ENCODE data around the gene CENPO. TPM values are rescaled to one million over a fixed set of nuclear protein-coding genes. Genes with fewer than 3 reads are reported as not detected.

CENPO gene
- total RNA-seq, 6 experiments from 2014 or later = 1.6 to 6.0 (median 3.1) TPM

DNA sequence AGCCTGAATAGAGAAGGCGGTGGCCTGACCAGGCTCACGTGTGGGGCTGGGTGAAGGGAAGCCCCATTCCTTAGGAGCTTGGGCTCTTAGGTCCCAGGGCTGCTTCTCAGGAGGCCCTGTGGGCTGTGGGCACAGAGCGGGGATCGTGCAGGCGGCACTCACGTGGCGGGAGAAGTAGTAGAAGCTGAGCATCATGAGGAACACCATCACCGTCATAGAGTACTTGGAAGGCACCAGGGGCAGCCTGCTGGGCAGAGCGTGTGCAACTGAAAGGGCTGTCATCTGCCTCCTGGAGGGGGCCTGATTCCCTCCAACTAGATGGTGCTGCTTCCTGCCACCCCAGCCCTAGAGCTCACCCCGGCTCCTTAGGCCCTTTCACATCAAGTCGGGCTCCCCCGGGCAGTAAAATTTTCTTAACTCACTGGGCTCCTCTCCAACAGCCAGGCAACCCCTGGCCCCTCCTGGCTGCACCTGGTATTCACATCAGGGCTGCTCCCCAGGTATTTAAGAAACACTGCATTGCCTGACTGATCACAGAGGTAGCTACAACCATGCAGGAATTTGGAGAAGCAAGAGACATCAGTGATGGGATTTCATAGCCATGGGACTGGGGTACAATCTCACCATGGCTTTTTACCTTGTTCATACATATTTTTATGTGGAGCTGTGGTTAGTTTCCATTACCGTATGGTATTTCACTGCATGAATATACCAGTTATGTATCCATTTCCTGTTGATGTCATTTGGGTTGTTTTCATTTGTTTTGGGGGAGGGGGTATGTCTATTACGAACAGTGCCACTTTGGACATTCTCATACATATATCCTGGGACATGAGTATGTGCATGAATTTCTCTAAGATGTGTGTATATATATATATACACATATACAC lies 32.9 kb downstream of the CENPO start:
- Histone ChIP-seq H3K4me1 (peaks cover 0 to 4% (median 0%) of the 10 kb centered on the region in 4 donors), H3K27me3 (no peaks in the 10 kb centered on the region), H3K27ac (no peak overlapping the region), H3K9me3 (no peaks in the 10 kb centered on the region), H3K4me3 (no peak overlapping the region), H3K36me3 (no peaks in the 10 kb centered on the region)
- DNase-seq (peak in 1 of 3 donors; percentile 41), ATAC-seq (no peak)
- intact Hi-C loops (cut with DNase I) = loop anchor here in 1 of 2 donors (10.0 kb wide), 1 partner anchor 421 kb away; no protein-coding TSS in a partner anchor
- no peak for TF ChIP-seq POLR2A (IDR thresholded peaks at IDR 0.05)
- TF ChIP-seq, protein P1, sequence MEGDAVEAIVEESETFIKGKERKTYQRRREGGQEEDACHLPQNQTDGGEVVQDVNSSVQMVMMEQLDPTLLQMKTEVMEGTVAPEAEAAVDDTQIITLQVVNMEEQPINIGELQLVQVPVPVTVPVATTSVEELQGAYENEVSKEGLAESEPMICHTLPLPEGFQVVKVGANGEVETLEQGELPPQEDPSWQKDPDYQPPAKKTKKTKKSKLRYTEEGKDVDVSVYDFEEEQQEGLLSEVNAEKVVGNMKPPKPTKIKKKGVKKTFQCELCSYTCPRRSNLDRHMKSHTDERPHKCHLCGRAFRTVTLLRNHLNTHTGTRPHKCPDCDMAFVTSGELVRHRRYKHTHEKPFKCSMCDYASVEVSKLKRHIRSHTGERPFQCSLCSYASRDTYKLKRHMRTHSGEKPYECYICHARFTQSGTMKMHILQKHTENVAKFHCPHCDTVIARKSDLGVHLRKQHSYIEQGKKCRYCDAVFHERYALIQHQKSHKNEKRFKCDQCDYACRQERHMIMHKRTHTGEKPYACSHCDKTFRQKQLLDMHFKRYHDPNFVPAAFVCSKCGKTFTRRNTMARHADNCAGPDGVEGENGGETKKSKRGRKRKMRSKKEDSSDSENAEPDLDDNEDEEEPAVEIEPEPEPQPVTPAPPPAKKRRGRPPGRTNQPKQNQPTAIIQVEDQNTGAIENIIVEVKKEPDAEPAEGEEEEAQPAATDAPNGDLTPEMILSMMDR (IDR thresholded peaks at IDR 0.05) = no peak
- 53% methylated on average over 2 of the region's 14 CpGs for WGBS (ENCODE audit: insufficient coverage, low coverage, low lambda C conversion rate, missing lambda C conversion rate)

DNA sequence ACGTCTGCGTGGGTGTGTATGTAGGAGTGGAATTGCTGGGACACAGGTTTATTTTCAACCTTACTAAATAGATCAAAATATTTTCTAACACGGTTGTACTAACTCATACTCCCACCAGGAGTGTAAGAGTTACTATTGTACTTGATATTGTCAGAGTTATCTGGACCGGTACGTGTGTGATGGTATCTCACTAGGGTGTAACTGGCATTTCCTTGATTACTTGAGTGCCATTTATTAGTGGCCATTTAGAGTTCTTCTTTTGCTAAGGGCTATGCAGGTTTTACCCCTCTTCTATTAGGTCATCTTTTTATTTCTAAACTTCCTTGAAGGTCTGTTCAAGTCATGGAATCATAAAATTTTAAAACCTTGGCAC lies 33.5 kb downstream of the CENPO start:
- H3K27ac ChIP-seq = no peak overlapping the region
- TF ChIP-seq, protein P1 (IDR thresholded peaks at IDR 0.05) = no peak
- TF ChIP-seq POLR2A (IDR thresholded peaks at IDR 0.05) = no peak
- H3K9me3 ChIP-seq = no peaks in the 10 kb centered on the region
- DNase-seq (no peak), ATAC-seq (no peak)
- H3K36me3 ChIP-seq = no peaks in the 10 kb centered on the region
- 78% methylated on average over 5 of the region's 5 CpGs for WGBS (ENCODE audit: insufficient coverage, low coverage, low lambda C conversion rate, missing lambda C conversion rate)
- H3K4me3 ChIP-seq = no peak overlapping the region
- intact Hi-C loops (cut with DNase I) = loop anchor here in 1 of 2 donors (10.0 kb wide), 1 partner anchor 422 kb away; no protein-coding TSS in a partner anchor
- peaks cover 0 to 4% (median 0%) of the 10 kb centered on the region in 4 donors for H3K4me1 ChIP-seq
- H3K27me3 ChIP-seq = no peaks in the 10 kb centered on the region

DNA sequence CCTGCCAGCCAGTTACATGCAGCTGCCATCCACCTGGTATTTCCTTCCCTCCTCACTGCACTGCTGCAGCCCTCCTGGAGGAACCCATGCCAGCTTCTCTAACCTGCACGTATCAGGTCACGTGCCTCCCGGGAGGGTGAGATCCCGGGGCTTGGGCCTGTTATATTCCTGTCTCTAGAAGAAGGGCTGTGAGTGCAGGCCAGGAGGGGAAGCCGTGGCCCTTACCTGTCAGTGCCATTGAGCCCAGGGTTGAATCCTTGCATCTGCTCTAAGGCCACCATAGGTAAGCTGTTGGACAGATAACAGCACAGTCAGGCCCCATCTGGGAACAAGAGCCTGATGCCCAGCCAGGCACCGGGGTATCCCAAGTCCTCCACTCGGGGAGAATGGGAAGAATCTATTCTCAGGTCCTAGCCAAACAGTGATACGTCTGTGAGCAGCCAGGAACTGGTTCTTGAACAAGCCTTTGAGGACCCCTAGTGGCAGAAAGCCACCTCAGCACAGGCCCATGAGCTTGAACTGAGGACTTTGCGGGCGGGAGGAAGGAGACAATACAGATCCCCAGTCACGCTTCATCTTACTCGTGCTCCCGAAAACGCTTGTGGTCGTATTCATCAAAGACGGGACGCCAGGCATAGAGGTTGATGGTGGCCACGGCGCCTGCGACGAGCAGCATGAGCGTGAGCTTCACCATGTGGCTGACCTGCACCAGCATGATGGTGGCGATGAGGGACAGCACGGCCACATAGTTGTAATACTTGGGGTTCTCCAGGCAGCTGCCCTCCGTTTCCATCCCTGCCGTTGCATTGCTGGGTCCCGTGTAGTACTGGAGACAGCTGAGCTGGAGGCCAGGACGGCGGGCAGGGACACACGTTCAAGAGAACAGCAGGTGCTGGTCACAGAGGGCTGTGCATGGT lies 34.4 kb downstream of the CENPO start:
- H3K4me1 ChIP-seq = peaks cover 0 to 4% (median 0%) of the 10 kb centered on the region in 4 donors
- TF ChIP-seq POLR2A (IDR thresholded peaks at IDR 0.05) = no peak
- TF ChIP-seq, protein P1 (IDR thresholded peaks at IDR 0.05) = peak; percentile 85 to 95 (median 92)
- H3K9me3 ChIP-seq = no peaks in the 10 kb centered on the region
- H3K27me3 ChIP-seq = no peaks in the 10 kb centered on the region
- H3K36me3 ChIP-seq = no peaks in the 10 kb centered on the region
- DNase-seq (peak; percentile 72 to 82 (median 74)), ATAC-seq (peak; percentile 93 to 97 (median 95))
- WGBS (ENCODE audit: insufficient coverage, low coverage, low lambda C conversion rate, missing lambda C conversion rate) = 15% methylated on average over 13 of the region's 30 CpGs
- no peak overlapping the region for H3K4me3 ChIP-seq
- intact Hi-C loops (cut with DNase I) = loop anchor here in 1 of 2 donors (10.0 kb wide), 1 partner anchor 423 kb away; no protein-coding TSS in a partner anchor
- H3K27ac ChIP-seq = no peak overlapping the region

DNA sequence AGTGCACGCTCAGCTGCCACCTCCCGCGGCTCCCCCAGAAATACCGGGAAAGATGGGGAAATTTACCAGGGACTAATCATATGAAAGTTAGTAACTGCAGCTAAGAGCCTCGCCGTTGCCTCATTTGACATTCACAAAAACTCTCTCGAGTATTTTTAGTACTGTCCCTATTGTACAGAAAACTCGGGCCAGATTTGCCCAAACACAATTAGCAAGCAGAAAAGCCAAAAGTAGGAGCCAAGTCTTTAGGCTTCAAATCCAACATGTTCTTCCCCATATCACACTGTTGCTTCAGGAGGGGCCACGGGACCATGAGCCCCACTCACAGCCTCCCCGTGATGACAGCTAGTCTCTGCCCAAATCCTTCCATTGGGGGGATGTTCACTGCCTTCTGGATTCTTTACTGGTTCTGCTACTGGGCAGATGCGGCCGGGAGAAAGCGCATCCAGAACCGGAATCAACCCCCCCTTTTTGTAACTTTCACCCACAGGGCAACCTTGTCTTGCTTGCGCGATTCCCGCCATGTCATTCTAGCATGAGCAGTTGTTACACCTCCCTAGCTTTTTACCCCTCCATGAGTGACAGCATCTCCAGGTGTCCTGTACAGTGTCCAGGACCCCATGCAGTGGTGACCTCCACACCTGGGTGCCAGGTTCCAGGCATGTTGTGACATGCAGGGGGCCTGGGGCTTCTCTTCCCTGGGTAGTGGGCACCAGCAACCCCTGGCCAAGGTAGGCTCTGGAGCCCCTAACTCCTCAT lies 35.2 kb downstream of the CENPO start:
- H3K4me3 ChIP-seq = no peak overlapping the region
- no peaks in the 10 kb centered on the region for H3K27me3 ChIP-seq
- no peak for ATAC-seq
- H3K36me3 ChIP-seq = no peaks in the 10 kb centered on the region
- intact Hi-C loops (cut with DNase I) = loop anchor here in 1 of 2 donors (10.0 kb wide), 1 partner anchor 424 kb away; no protein-coding TSS in a partner anchor
- TF ChIP-seq, protein P1 (IDR thresholded peaks at IDR 0.05) = no peak
- no peak for TF ChIP-seq POLR2A (IDR thresholded peaks at IDR 0.05)
- H3K9me3 ChIP-seq = no peaks in the 10 kb centered on the region
- 69% methylated on average over 10 of the region's 17 CpGs for WGBS (ENCODE audit: insufficient coverage, low coverage, low lambda C conversion rate, missing lambda C conversion rate)
- H3K27ac ChIP-seq = no peak overlapping the region
- H3K4me1 ChIP-seq = peaks cover 0 to 4% (median 0%) of the 10 kb centered on the region in 4 donors
- DNase-seq = peak in 1 of 3 donors; percentile 23
